NCI-H1417 treated with DMSO at 0.1 percent for 48 hours (cell line): ENCODE results near the gene CNTNAP5.

Experiments used
- DNase-seq: peaks from one replicate; lab custom pipeline; 2025; lab: John Stamatoyannopoulos, UW

Gene CNTNAP5

DNA sequence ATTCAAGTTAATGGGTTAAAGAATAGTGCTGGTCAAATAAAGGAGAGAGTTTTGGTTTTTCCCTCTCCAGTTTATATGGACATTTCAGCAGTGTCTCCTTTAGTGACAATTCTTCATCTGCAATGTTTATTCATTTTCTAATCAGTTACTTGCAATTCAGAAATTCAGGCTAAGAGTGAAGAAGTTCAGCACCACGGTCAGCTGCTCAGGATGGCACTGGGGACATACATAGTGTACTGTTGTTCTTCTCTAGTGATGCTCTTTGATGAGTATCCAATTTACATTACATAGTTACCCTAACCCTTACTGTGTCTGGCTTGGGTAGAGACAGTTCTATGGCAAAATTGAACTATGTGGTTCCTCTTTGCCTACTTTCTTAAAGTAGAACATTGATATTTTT, 412.7 kb downstream of the CNTNAP5 start:
- no peak for DNase-seq

DNA sequence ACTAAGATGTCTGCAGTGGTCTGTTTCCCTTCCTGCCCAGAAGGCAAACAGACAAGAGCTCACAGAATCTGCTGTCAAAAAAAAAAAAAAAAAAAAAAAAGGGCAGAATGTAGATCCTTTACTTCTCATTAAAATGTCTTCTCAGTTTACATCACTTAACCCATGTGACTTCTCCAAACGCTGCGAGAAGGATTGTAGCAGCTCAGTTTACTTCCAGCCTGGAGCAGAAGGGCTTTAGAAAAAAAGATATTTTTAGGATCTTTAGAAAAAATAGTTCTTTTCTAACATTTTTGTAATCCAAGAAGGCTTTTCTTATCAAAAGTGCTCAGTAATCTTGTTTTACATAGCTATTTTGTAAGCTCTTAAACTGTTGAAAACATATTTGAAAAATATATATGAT, 425.4 kb downstream of the CNTNAP5 start:
- no peak for DNase-seq

DNA sequence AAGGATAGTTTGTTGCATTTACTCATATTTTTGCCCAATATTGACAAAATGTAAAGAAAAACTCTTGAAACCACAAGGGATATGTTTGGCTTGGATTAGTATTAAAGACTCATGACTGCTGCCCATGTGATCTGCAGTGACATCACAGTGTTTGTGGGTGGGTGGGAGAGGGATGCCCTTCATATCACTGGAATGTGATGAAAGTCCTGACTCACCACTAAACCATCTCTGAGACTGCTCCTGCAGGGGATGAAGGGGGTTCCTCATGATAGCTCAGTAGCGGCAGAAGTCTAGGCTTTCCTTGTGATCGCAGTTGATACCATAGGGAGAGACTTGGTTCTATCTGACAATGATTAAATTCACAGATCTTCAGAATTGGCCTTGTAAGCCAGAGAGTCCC, 451.2 kb downstream of the CNTNAP5 start:
- no peak for DNase-seq

DNA sequence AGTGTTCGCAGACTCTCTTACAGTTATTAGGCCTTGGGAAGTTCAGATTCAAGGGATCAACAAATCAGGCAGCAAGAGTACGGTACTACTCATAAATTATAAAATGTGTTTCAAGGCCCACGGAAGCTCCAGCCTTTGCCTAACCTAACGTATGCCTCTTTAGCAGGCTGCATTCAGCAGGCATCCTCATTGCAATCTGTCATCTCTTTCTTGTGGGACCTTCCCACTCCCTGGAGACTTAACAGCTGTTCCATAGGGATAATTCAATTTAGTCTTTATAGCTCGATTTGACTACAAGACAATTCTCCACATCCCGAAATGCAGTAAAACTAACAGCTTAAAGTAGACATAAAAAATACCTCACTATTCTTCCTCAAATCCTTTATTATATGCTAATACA, 453.7 kb downstream of the CNTNAP5 start:
- no peak for DNase-seq

DNA sequence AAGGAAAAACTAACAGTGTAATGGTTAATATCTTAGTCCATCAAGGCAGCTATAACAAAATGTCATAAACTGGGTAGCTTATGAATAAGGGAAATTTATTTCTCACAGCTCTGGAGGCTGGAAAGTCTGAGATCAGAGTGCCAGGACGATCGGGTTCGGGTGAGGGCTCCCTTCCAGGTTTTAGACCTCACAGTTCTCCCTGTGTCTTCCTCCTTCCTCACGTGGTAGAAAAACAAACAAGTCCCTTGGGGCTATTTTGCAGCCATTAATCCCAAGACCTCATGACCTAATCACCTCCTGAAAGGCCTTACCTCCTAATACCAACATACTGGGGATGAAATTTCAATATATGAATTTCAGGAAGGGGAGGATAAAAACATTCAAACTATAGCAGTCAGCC, 455.9 kb downstream of the CNTNAP5 start:
- no peak for DNase-seq

DNA sequence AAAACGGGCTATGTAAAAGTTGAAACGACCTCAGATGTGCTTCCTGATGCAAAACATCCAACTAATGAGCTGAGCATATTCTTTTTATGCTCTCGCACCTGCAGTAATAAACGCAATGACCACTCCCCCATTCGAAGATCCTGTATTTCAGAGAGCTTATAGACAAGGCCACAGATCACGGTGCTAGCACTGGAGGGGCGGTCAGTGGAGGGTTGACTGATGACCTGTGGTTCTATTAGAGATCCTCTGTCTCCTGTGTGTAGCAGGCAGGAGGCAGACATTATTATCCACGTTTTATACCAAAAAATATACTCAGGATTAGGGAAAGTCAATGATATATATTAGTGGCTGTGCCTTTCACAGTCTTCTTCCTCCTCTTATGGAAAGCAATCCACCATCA, 457.0 kb downstream of the CNTNAP5 start:
- no peak for DNase-seq

DNA sequence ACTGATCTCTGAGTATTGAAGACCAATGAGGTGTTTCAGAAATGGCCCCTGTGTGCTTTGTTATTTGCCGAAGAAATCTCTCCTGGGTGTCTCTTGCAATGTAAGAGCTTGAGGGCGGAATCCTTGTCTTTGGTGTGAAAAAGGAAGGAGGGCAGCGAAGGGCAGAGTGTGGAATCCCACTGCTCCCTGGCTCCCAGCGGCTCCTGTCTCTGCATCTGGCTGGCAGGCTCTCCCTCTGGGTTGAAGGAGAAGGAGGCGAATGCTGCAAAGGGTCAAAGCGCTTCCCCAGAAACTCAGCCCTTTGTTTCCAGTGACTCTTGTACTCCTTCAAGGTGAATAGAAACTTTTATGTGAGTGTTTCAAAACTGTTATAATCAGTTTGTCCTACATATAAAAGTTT, 457.5 kb downstream of the CNTNAP5 start:
- DNase-seq, result no peak

DNA sequence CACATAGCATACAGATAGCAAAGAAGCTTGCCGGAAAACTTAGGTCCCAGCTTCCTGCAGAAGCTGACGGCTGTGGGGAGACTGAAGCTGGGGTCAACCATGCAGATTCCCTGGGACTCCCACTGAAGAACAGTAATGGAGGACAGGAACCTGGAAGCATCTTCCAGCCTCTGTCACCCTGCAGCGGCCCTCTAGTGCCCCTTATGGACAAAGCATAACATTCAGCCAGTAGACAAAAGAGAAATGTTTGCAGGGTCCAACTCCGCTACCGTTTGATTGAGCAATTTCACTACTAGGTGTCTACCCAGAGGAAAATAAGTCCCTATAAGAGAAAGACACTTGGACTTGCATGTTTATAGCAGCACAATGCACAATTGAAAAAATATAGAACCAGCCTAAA, 460.6 kb downstream of the CNTNAP5 start:
- DNase-seq, result no peak

DNA sequence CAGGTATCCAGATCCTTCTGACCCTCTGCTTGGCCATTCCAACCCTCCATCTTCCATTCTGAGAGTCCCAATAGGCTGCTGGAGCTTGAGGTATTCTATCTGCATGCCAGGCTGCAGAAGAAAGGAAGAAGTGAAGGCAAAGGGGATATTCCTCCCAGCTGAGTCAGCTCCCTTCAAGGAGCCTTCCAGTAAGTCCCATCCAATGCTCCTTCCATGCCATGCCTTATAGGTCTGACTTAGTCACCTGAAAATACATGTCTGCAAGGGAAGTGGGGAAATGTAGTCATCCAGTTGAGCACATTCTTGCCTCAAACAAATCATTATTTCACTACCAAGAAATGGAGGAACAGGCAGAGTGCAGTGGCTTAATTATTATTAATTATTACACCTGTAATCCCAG, 464.6 kb downstream of the CNTNAP5 start:
- no peak for DNase-seq

DNA sequence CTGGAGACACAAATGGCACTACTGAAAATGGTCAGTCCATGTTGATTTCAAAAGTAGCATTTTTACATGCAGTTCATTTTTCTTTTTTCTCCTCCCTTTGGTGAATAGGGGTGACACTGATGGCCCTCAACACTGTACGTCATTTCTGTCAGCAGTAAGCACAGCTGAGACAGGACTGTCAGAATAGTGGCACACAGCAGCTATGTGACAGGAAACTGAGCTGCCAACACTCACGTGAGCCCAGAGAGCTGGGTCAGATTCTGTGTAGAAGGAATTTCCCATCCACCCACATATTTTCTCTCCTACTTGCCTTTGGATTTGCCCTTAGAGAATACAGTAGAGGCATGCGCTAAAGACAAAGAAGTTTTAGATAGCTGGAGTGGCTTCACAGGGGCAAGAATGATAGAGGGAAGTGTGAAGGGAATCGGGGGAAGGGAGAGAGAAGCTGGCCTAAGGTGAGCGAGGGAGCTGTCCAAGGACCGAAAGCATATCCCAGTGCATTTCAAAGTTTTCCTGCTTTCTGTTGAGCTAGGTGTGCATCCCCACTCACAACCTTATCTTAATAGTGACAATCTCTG, 476.6 kb downstream of the CNTNAP5 start:
- no peak for DNase-seq

DNA sequence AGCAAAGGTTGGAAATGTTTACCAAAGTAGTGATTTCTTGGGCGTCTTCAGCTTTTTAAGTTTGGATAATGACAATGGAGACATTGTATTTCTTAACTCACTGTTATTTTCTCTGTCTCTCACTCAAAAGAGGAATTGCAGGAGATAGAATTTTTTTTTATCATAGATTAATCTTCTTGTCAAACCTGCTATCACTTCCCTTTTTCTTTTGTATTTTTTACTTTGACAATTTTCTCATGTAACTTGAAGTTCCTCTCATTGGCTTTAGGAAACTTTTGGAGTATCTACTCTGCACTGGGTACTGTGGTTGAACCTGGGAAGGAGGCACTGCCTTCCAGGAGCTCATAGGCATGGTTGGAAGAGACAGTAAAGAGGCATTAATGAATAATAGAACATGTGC, 489.1 kb downstream of the CNTNAP5 start:
- DNase-seq, result no peak

DNA sequence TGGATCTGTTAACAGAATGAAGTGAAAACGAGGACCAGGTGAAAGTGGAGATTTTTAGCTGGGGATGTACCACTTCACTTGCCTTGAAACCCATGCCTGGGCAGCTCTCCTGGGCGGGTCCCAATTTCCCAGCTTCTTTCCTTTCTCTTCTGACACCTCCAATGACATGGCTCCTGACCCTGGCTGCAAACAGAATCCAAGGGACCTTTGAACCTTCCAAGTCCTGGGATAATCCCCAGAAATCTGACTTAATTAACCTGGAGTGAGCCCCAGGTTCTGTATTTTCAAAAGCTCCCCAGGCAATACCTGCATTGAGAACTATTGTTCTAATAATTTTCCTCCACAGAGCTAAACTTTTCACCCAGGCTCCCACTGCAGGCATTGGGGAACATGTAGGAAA, 495.9 kb downstream of the CNTNAP5 start:
- no peak for DNase-seq

DNA sequence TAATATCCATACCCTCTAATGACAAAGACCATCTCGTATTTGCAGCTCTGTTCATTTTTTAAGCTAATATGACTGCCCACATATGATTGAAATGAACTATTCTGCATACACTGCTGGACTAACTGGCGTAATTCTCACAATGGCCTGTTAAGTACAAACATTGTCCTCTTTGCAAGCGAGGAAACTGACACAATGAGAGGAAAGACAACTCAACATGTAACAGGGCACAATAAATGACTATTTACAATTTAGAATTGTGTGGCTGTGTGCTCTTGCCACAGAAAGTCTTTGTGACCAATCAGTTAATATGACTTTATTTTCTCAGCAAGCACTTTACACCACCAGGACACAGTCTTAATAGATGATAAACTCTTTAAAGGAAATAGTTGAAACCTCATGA, 498.0 kb downstream of the CNTNAP5 start:
- DNase-seq, result no peak

DNA sequence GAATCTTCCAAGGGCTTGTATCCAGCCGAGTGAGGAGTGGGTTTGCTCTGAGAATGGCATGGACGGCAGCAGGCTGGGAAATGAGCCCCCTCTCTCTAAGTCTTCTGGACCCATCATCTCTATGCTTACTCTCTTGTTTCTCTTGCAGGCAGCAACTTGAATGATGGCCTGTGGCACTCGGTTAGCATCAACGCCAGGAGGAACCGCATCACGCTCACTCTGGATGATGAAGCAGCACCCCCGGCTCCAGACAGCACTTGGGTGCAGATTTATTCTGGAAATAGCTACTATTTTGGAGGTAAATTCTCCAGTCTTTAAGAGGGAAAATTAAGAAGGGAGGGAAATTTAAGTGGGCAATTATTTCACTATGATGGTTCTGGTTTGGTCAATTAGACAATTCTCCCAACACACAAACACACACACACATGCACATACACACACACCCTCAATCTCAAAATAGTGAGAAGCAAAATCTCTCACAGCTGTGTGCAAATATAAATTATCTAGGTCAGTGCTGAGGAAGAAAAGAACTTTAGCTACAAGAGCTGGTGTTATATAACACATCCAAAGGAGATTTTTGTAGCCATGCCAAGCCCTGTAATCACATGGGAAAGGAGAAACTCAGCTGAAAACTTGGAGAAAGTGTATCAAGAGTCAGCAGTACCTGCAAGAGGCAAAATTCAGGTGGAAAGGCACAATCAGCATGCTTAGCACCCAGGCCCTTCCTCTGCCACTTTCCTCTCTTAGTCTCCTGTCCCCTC, 499.2 kb downstream of the CNTNAP5 start:
- DNase-seq, result no peak

DNA sequence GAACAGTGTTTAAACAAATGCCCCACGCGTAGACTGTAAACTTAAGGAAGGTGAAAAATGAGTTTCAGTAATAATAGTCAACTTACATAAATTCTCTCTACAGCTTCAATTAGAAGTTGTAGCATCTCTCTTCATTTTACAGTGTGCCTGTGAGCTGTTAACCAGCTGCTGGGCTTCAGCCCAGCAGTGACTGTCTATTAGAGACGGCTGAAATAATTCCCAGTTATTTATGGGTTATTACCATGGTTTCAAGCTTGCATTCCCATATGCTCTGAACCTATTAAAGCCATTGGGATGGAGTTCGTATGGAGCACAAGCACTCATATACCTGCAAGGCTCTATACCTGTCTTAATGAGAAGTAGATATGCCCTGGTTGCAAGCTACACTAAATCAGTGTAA, 501.1 kb downstream of the CNTNAP5 start:
- DNase-seq, result no peak

DNA sequence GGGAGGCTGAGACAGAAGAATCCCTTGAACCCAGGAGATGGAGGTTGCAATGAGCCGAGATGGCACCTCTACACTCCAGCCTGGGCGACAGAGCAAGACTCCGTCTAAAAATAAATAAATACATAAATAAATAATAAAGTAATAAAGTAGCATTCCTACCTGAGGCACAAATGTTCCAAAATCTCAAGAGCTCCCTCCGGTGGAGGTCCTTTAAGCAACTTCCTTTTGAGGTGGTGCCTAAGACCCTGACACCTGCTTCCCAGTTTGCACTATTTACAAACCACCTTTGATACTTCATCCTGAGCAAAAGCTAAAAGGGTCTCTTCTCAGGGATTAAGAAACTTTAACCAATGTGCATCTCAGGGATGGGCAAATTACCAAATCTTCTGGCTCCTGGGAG, 505.1 kb downstream of the CNTNAP5 start:
- DNase-seq, result no peak

DNA sequence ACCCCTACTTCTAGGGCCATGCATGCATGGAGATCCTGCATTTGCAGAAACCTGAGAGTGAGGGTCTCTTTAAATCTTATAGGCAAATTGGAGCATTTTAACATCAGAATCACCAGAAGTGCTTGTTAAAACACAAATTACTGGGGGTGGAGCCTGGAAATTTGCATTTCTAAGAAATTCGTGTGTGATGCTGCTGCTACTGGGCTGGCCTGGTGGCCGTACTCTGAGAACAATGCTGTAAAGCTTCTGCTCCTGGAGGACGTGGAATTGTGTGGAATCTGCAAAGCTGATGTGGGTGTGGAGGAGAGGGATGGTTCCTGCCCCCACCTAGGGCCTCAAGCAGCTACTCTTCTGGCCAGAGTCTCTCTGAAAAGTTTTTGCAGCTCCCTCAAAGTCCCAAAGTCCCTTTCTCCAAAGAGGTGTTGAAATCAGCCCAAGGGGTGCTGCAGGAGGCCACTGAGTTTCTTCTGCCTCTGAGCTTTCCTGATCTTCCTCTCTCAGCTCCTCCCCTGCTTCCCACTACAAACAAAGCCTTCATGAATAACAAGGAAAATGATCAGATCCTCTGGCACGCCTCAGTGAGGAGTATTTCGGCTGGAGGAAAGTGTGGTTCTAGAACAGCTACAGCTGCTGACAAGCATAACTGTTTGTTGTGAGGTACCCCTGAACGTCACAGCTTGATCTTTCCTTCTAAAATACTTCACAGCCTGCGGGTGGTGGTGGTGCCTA, 508.3 kb downstream of the CNTNAP5 start:
- DNase-seq, result no peak

DNA sequence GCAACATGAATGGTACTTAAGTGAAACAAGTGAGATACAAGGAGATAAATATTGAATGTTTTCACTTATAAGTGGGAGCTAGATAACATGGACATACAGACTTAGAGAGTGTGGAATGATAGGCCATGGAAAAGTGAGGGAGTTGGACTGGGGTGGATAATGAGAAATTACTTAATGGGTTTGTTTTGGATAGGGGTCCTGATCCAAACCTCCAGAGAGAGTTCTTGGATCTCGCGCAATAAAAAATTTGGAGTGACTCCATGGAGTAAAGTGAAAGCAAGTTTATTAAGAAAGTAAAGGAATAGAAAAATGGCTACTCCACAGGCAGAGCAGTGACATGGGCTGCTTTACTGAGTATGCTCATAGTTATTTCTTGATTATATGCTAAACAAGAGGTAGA, 508.9 kb downstream of the CNTNAP5 start:
- DNase-seq, result no peak

DNA sequence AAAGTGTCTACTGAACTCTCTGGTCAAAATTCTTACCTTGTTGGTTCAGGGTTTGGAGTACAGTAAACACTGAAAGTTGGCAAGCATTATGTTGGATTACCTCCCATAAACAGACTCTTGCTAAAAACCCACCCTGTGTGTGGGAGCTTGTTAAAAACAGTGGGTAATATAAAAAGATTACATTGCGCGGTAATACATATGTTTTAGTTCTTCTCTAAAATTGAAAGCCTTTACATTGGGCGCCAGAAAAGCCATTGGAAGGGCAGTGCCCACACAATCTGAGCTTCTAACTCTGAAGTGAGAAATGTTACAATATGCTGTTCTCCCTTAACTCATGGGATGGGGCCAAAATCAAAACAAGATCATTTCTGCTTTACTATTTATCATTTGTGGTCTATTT, 510.7 kb downstream of the CNTNAP5 start:
- no peak for DNase-seq

DNA sequence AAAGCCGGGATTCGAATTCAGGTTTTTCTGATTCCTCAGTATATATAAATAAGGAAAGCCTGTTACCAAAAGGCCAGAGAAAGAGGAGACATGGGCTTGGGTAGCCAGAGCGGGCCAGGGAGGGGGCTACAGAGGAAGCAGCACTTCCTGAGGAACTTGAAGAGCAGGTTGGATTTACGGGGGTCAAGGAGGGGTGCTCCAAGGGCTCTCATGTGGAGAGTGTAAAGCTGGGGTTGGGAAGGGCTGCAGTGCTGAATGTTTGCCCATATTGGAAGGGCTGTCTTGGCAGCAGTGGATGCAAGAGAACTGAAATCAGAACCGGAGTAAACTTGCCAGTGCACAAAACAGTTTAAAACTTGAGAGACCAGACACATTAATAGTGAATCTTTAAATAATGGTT, 511.5 kb downstream of the CNTNAP5 start:
- DNase-seq, result no peak

DNA sequence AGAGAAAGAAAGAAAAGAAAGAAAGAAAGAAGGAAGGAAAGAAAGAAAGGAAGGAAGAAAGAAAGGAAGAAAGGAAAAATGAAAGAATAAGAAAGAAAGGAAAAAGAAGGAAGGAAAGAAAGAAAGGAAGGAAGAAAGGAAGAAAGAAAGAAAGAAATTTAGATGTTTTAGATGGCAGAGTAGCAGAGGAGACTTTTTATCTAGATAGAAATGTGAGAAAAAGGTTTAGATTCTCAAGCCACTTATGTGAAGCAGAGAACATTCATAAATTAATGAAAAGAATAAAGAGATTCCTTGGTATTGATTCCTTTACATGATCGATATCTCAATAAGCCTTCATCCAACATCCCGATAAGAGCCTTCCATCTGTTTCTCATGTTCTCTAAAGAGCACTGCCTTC, 513.5 kb downstream of the CNTNAP5 start:
- no peak for DNase-seq

DNA sequence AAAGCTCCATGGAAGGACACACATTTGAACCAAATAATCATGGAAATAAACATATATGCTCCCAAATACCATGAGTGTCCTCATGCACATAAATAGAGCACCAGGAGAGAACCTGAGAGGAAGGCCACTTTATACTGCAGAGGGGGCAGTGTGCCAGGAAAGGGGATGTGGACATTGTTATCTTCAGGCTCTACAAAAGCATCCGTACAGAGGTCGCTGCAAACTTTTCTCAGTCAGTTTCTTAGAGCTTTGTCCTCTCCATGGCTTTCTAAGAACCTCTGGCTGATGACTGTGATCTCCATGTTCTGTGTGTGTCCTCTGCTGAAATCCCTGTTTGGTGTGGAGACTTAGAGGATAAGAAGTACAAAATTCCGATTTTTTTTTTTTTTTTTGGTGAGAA, 515.7 kb downstream of the CNTNAP5 start:
- DNase-seq, result no peak

DNA sequence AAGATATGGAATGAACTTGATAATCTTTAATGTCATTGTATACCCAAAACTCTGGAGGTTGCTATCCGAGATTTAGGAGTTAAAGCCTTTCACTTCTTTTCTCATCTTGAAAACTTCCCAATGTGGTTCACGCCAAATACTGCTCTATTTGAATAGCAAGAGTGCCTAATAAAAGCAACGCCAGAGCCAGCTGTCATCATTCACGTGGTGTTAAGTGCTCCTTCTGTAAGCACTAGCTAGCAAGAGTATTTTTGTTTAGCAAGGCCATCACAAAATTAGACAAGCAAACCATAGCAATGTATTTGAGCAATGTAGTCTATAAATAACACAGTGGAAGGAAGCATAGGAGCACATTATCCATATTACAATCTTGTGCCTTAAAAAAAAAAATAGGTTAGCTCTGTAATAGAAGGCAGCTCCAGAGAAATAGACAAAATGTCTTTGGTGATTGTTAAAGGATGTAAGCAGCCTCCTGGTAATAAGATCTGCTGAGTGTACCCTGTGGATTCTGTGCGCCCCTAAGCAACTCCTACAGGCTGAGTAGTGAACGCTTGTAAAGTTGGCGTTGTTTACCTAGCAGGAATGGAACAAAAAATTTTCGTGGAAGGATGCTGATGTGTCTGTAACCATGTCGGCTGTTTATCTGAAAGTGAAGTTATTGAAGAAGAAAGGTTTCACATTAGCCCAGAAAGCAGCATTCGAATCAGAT, 518.0 kb downstream of the CNTNAP5 start:
- no peak for DNase-seq
